Activated CD8-positive, alpha-beta memory T cell treated with anti-CD3 and anti-CD28 coated beads for 48 hours (primary cell): Measurements from ENCODE around the gene DRICH1.
"Not testable (repeated sequence)": the region's sequence is repeated elsewhere in the genome, so short reads cannot be mapped to it uniquely, and the experiment has no call there.

Experiments used
- DNase-seq, 3 experiments: peaks; one replicate each; pipeline ENCODE4 v3.0.0-alpha.2; 2020; ENCODE audit warnings: low read depth in 2 of 3, low spot score in 2 of 3

DRICH1 gene

GRCh38 chr22:23632178-23632577 lies at the start of gene DRICH1:
TSS of gene DRICH1 (minus strand) at chr22:23632321. CDS start at chr22:23632023, 298 bp downstream.
- DNase-seq: no peak

GRCh38 chr22:23681026-23681809 lies 49.1 kb upstream of the DRICH1 start:
- no peak for DNase-seq

- no peak for DNase-seq
Measured at GRCh38 chr22:23678133-23678532, 46.0 kb upstream of the DRICH1 start.

GRCh38 chr22:23677701-23677995 lies 45.5 kb upstream of the DRICH1 start:
- DNase-seq: no peak

- DNase-seq: not testable (repeated sequence)
Measured at GRCh38 chr22:23676841-23677700, 45.0 kb upstream of the DRICH1 start.

GRCh38 chr22:23675502-23676415 lies 43.6 kb upstream of the DRICH1 start:
- DNase-seq: no peak

- not testable (repeated sequence) for DNase-seq
Measured at GRCh38 chr22:23674886-23675501, 42.9 kb upstream of the DRICH1 start.

- DNase-seq: no peak
Measured at GRCh38 chr22:23673826-23674690, 41.9 kb upstream of the DRICH1 start.

- no peak for DNase-seq
Measured at GRCh38 chr22:23673050-23673620, 41.0 kb upstream of the DRICH1 start.

GRCh38 chr22:23672307-23673049 lies 40.4 kb upstream of the DRICH1 start:
- DNase-seq: not testable (repeated sequence)

- not testable (repeated sequence) for DNase-seq
Measured at GRCh38 chr22:23671387-23671786, 39.3 kb upstream of the DRICH1 start.

GRCh38 chr22:23670378-23671295 lies 38.5 kb upstream of the DRICH1 start:
- DNase-seq: no peak

GRCh38 chr22:23660381-23660780 lies 28.3 kb upstream of the DRICH1 start:
- not testable (repeated sequence) for DNase-seq

- no peak for DNase-seq
Measured at GRCh38 chr22:23657727-23658126, 25.6 kb upstream of the DRICH1 start.

- no peak for DNase-seq
Measured at GRCh38 chr22:23655891-23656475, 23.9 kb upstream of the DRICH1 start.

GRCh38 chr22:23652711-23653110 lies 20.6 kb upstream of the DRICH1 start:
- no peak for DNase-seq

- no peak for DNase-seq
Measured at GRCh38 chr22:23652286-23652685, 20.2 kb upstream of the DRICH1 start.
